Dermis blood vessel endothelial cell (primary cell): ENCODE measurements around the gene FANCC. TPM values are rescaled to one million over a fixed set of nuclear protein-coding genes. Genes with fewer than 3 reads are reported as not detected.
"Not testable (repeated sequence)": the region's sequence is repeated elsewhere in the genome, so short reads cannot be mapped to it uniquely, and the experiment has no call there.

Source experiments
- DNase-seq: peaks from one replicate; pipeline ENCODE4 v3.0.0; 2010
- total RNA-seq: library from RNA; depleted of rRNA; stranded (reverse); fragments of >200 nt; gene quantifications from 2 replicates; pipeline ENCODE4 v1.2.3, GENCODE V29; 2014

Gene FANCC
- total RNA-seq, 1 donor from 2014 or later = 5.3 TPM

DNA sequence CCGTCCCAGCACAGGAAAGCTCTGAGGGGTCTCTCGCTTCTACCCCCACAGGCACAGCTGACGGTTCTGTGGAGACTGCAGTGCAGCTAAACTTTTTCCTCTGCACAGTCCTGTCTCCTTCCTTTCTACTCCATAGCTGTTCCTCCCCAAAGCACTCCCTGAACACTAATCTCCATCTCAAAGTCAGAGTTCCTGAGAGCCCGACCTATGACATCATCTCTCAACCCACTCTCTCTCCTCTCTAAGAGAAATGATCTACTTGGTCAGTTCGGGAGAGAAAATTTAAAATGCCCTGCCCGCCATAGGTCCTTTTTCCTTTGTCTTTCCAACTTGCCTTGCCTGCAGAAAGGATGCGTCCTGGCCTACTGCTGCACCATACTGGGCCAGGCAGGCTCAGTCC lies 90.6 kb downstream of the FANCC start:
- no peak for DNase-seq

GRCh38 chr9:95225726-95226106 lies 91.8 kb downstream of the FANCC start:
- no peak for DNase-seq

GRCh38 chr9:95225076-95225725 lies 92.3 kb downstream of the FANCC start:
- DNase-seq = no peak

- DNase-seq = no peak
Measured at GRCh38 chr9:95224376-95225019, 93.0 kb downstream of the FANCC start.

DNA sequence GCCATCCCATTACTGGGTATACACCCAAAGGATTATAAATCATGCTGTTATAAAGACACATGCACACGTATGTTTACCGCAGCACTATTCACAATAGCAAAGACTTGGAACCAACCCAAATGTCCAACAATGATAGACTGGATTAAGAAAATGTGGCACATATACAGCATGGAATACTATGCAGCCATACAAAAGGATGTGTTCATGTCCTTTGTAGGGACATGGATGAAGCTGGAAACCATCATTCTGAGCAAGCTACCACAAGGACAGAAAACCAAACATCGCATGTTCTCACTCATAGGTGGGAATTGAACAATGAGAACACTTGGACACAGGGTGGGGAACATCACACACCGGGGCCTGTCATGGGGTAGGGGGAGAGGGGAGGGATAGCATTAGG lies 97.2 kb downstream of the FANCC start:
- DNase-seq = not testable (repeated sequence)

- DNase-seq = no peak
Measured at GRCh38 chr9:95218773-95219172, 98.7 kb downstream of the FANCC start.

GRCh38 chr9:95217936-95218335 lies 99.6 kb downstream of the FANCC start:
- no peak for DNase-seq

GRCh38 chr9:95215336-95215898 lies 102.1 kb downstream of the FANCC start:
- no peak for DNase-seq

- no peak for DNase-seq
Measured at GRCh38 chr9:95213117-95213516, 104.4 kb downstream of the FANCC start.

GRCh38 chr9:95211028-95211427 lies 106.5 kb downstream of the FANCC start:
- no peak for DNase-seq

GRCh38 chr9:95207403-95207802 lies 110.1 kb downstream of the FANCC start:
- DNase-seq = no peak

DNA sequence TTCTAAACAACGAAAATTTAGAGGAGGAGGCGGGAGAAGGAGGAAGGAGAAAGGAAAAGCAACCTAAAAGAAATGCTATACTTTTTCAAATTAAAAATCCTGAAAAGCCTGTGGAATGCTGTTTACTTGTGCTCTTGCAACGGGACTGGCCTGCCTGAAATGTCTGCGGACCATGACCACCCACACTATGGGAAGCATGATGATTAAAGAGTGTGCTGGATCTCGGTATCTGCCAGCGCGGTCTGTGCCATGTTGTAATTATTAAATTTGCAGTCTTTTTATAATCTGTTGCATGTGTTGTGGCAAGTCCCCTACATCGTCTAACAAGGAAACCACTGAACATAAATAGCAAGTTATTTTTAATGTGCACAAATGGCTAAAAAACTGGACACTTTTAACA lies 111.4 kb downstream of the FANCC start:
- DNase-seq = no peak

DNA sequence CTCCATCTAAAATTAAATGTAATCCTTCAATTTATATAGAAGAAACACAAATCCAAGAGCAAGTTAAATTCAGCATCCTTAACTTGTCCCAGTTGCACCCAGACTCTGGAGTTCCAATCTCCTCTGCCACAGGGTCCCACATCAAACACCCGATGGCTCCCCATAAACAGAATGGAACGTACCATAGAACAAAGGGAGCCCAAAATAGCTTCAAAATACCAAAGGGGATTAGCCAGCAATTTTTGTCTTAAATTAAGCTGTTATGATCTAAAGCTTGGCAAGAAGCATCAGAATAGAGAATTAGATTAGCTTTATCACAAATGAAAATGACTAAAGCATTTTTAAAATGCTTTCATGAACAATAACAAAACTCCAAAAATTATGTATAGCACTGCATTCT lies 112.8 kb downstream of the FANCC start:
- DNase-seq = no peak

- DNase-seq = no peak
Measured at GRCh38 chr9:95204310-95204709, 113.2 kb downstream of the FANCC start.

DNA sequence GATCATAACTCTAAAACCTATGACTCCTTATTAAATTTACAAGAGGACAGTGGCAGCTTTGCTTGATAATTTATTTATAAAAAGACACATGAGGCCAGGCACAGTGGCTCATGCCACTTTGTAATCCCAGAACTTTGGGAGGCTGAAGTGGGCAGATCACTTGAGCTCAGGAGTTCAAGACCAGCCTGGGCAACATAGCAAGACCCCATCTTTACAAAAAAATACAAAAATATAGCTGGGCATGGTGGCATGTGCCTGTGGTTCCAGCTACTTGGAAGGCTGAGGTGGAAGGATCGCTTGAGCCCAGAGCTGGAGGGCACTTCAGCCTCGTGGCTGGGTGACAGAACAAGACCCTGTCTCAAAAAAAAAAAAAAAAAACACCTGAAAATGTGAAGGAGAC lies 114.5 kb downstream of the FANCC start:
- not testable (repeated sequence) for DNase-seq

DNA sequence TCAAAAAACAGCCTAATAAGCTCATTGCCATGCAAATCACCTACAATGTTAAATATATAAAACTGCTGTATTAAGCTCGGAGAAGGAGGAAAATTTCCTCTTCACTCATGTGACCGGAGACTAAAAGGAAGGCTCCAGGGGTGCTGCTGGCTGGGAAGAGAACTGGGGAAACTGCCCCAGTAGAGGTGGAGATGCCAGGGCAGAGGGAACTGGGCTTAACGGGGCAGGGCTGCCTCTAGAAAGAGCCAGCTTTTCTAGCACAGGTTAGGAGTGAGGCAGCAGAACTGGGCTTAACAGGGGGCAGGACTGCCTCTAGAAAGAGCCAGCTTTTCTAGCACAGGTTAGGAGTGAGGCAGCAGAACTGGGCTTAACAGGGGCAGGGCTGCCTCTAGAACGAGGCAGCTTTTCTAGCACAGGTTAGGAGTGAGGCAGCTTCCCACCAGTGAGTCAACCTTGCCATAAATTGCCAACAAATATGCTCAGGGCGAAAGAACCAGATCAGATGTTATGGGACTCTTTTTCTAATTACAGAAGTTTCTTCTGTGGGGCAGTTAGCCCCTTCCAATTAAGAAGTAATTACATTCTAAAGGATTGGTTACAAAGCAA lies 115.3 kb downstream of the FANCC start:
- no peak for DNase-seq

GRCh38 chr9:95201206-95201605 lies 116.3 kb downstream of the FANCC start:
- DNase-seq = no peak

DNA sequence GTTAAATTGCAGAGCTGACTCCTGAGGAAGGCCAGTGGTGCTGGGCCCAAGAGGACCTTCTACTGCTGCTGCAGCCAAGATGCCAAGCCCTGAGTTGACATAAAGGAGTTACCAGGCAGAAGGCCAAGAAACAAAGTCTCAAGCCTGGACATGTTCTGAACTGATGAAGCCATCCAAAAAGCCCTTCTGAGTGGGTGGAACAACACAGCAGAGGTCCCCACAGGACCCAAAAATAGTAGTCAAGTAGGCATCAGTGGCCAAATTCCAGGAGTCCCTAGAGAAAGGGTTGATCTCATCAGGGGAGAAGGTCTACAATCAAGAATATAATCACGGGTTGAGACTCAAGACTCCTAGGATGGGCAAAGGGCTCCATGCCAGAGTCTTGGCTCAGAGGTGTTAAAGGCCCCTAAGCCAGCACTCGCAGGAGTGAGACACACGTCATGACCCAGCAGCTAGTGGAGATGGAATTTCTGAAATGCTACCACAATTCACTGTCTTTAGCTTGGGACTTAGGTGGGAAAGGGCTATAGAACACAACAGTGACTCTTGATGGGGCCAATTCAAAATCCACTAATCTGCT lies 119.7 kb downstream of the FANCC start:
- DNase-seq = no peak

DNA sequence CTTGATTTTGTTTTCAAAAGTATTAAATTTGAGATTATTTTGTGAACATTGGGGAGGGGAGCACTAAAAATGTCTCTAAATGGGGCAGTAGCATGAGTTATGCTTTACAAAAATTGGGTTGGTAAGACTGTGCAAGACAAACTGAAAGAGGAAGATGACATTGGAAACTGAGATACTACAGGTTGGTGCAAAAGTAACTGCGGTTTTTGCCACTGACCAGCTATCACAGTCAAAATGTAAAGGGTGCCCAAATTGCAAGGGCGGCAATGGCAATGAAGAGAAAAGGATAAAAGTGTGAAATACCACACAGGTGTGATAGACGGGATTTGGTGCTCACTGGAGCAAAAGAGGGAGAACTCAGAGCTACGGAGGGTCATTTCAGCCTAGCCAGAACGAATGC lies 124.0 kb downstream of the FANCC start:
- no peak for DNase-seq

- DNase-seq = no peak
Measured at GRCh38 chr9:95193067-95193466, 124.4 kb downstream of the FANCC start.

DNA sequence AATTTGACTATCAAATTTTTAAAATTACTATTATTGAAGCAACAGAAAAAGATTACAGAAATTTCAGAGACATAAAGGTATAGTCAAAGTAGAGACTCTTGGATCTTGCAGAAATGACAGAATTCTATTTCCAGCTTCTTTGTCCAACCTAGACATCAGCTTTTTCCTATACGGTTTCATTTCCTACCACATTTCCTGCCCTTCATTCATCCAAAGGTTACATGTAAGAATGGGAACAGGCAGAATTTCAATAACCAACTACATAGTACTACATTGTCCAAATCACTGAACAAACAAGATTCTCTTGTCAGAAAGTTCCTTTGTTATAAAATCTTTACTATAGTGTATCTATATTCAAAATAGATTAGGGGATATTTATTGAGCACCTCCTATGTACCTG lies 124.9 kb downstream of the FANCC start:
- peak; percentile 59 for DNase-seq

GRCh38 chr9:95190413-95190812 lies 127.1 kb downstream of the FANCC start:
- no peak for DNase-seq

DNA sequence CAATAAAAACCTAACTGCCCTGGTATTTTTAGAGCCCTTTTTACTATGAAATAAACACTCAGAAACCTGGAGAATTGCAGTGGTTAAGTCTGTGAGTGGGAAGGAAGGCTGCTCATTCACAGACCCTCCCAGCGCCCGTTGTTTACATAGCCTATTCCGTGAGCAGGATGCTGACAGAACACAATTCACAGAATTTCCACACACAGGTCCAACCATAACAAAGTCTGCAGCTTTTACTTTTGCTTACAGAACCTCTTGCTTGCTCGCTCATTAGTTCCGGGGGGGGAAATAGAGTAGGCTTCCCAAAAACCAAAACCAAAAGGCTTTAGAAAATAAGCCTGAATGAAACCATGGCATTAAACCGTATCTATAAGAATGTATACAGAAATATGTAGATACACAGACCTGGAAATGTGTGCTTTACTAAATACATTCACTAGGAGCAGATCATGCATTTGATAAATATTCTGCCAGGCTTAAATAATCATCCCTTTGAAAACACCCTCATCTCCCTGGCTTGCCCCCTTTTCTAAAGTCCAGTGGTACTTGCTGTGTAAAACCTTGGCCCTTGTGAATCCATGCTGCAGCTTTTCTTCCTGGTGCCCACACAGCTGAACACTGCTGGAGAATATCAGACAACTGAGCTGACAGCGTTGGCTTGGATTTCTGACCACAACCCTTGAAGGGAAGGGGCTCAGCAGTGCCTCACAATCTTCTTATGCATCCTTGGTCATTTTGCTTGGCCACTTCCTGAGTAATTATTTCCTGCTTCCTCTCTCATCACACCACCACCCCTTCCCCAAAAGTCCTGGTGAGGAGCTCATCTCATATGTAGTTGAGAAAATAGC lies 128.0 kb downstream of the FANCC start:
- DNase-seq = peak; percentile 94
